ENCODE data around the gene FBXL7.

Gene FBXL7

DNA sequence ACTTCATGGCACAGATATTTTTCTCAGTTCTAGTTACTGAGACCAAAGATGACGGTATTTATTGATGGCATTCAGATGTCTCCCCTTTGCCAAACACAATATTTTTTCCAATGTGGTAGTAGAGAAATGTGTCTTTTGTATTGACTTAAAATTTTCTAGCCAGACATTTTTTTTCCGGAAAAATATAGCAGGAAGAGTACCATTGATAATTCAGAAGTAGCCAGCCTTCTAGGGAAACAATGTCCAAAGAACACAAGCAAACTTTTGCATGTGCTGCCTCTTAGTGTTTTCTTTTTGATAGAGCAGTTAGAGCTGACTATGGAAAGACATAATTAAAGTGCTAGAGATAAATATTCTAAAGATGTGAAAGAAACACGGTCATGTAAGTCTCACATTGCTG lies 448.2 kb downstream of the FBXL7 start:
- no peak for DNase-seq (ENCODE audit: low spot score)

- DNase-seq (ENCODE audit: low spot score) = no peak
Observed at GRCh38 chr5:15951126-15951525, 451.1 kb downstream of the FBXL7 start.

- DNase-seq (ENCODE audit: low spot score) = no peak
Observed at GRCh38 chr5:15951550-15951949, 451.6 kb downstream of the FBXL7 start.

DNA sequence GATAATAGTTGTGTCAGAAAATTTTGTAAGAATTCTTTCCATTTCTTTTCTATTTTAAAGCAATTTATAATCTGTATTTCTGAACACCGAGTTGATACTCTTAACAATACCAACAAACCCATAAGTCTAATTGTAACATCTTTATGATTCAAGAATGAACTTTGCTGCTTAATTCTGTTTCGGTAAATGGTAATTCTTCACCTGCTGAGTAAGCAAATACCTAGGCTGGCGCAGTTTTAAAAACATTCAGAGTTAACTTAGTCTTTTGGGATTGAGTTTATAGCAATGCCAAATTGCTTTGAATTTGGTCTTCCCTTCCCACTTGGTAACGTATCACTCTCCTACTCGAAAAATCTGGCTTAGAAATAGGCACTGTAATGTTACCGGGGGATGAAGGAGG lies 456.6 kb downstream of the FBXL7 start:
- no peak for DNase-seq (ENCODE audit: low spot score)

DNA sequence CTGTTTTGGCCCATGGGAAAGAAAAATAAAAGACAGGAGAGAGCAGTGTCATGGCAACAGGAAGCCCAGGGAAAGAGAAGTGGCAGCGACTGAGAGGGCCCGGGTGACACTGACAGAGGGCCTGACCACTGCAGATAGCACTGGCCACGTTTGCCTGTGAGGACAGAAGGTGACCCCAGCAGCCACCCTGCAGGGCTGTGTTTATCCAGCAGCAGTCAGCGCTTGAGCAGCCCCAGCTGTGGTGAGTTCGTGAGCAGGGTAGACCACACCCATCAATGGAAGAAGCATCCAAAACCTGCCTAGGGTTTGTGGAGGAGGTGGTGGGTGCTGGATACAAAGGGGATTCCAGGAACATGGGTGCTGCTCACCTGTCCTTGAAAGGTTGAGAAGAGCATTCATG lies 457.1 kb downstream of the FBXL7 start:
- DNase-seq (ENCODE audit: low spot score) = no peak

DNA sequence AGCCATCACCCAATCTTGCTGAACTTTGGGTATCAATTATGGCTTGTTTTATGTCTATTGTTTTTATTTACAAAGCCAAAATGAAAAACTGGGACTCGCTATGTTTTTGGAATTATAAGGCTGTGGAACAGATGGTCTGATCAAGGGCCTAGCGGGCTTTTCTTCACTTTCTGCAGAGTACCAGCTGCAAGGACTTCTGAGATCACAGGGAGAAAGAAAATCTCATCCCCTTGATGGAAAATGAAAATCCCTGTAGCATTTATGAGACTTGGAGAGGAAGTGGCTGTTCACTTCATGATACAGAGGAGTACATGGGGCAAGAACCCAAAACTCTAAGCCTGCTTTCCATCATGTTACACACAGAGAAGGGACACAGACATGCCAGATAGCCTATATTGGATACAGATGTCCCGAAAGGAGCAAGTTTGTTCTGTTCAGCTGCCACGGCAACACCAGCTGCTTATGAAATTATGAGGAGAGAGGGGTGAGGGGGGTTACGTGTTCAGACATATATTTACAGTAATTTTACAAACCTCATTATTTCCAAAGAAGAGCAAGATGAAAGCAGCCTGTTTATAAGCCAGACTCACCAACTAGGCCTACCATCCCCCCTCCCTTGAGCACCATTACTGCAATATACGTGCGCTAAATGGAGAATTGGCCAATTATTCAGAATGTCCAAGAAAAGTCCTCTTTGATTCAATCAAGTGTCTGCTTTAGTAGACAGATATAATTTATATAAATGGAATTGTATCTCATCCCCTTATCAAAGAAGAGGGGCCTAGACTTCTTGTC lies 459.6 kb downstream of the FBXL7 start:
- no peak for DNase-seq (ENCODE audit: low spot score)

GRCh38 chr5:15966066-15966640 lies 466.2 kb downstream of the FBXL7 start:
- DNase-seq (ENCODE audit: low spot score) = no peak

DNA sequence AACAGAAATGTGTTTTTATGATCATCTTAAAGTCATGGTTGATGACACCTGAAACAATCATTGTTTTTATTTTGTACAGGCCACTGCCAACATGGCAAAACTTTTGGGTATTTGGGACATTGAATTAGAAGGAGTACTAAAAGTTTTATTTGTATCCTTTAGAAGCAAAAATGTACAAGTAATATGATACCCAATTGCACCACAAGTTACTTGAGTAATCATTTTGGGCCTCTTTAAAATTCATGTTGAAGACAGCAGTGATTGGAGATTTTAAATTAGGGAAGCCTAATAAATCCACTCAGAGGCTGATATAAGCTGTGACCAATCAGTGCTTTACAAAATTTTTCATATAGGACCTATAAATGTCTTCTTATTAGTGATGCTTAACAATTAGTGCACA lies 466.7 kb downstream of the FBXL7 start:
- no peak for DNase-seq (ENCODE audit: low spot score)

DNA sequence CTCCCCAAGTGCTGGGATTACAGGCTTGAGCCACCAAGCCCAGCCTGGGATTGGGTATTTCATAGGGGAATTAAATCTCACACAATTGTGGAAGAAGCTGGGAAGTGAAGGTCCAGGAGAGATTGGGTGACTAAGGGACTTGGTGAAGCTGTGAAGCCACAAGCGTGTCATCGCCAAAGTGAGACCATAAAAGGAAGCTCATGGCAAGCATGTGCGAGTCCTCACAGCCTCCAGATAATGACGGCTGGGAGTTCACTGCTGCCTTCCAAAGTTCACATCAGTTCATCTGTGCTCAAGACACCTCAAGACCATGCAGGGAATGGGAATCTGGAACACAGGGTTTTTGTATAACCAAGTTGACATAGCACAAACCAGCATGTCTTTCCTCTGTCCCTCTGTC lies 469.0 kb downstream of the FBXL7 start:
- no peak for DNase-seq (ENCODE audit: low spot score)

GRCh38 chr5:15977851-15978250 lies 477.9 kb downstream of the FBXL7 start:
- DNase-seq (ENCODE audit: low spot score) = no peak

DNA sequence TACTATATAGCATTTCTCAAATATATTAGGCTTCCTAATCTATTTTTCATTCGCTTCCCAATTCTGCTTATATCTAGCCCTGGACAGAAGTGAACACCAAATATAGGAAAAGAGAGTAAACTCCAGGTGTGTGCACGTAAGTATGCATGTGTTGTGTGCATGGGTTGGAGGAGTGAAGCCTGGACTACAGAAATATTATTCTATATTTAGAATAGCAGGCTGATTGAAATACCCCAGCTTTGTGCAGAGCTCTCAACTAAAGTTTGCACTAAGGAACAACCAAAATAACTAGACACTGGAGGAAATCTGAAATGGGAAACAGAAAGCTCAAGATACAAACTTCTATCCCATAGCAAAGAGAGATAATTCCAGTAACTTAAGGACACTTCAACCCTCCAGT lies 480.9 kb downstream of the FBXL7 start:
- DNase-seq (ENCODE audit: low spot score) = no peak

DNA sequence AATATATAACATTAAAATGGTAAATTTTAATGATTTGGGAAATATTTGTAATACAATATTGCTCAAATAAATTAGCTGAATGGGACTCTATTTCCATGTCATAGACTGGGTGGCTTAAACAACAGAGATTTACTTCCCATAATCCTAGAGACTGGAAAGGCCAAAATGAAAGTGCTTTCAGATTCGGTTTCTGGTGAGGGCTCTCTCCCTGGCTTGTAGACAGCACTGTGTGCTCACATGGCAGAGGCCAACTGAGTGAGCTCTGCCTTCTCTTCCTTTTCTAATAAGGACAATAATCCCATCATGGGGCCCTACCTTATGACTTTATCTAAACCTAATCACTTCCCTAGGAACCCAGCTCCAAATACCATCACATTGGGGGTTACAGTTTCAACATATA lies 483.4 kb downstream of the FBXL7 start:
- DNase-seq (ENCODE audit: low spot score) = no peak

Measured in ecto neural progenitor cell (in vitro differentiated cells).